Stimulated activated CD4-positive, alpha-beta T cell treated with anti-CD3 and anti-CD28 coated beads, TNF-alpha, amount 100 ng/mL, for 24 hours (primary cell): ENCODE measurements around the gene HENMT1.

Source experiments
- DNase-seq, 3 experiments: peaks; one replicate each; pipeline ENCODE4 v3.0.0-alpha.2; 2020; ENCODE audit warnings: low read depth in 3 of 3

HENMT1 gene

DNA sequence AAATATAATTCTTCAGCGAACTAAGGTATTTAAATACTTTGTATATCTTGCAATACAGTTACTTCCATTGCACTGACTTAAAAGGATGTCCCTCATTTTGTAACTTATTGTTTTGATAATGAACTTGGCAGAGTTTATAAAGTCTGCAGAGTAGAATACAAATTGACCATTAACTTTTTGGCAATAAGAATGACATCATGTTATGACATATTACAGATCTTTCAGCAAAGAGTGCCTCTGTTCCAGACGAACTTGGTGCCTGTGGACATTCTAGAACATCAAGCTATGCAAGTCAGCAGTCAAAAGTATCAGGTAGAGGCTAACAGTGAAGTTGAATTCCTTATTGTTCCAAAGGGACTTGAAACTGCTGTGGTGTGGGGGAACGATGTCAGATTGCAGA, 32.9 kb downstream of the HENMT1 start:
- DNase-seq, result no peak

GRCh38 chr1:108627256-108627655, 33.6 kb downstream of the HENMT1 start:
- no peak for DNase-seq

GRCh38 chr1:108624069-108624468, 36.8 kb downstream of the HENMT1 start:
- no peak for DNase-seq

DNA sequence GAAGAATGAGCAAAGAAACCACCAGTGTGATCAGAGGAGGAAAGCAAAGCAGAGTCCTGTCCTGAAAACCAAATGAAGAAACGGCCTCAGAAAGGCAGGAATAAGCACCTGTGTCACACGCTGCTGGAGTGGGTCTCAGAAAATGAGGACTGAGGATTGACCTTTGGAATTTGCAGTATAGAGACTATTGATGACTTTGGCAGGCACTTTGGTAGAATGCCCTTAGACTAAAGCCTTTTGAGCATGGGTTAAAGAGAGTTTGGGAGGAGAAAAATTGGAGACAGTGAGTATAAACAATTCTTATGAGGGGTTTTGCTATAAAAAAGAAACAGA, 43.2 kb downstream of the HENMT1 start:
- DNase-seq, result no peak

- DNase-seq, result no peak
Observed at GRCh38 chr1:108617008-108617723, 43.7 kb downstream of the HENMT1 start.

DNA sequence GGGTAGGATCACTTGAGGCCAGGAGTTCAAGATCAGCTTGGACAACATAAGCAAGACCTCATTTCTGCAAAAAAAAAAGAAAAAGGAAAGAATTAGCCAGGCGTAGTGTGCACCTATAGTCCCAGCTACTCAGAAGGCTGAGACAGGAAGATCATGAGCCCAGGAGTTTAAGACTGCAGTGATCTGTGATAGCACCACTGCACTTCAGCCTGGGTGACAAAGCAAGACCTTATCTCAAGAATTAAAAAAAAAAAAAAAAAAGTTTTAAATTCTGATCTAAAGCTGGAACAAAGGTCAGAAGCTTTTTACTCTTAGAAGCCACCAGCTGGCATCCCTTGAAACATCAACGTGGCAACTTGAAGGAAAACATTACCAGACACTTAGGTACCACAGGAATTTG, 45.3 kb downstream of the HENMT1 start:
- no peak for DNase-seq

GRCh38 chr1:108612496-108612895, 48.4 kb downstream of the HENMT1 start:
- no peak for DNase-seq

GRCh38 chr1:108611984-108612383, 48.9 kb downstream of the HENMT1 start:
- no peak for DNase-seq

GRCh38 chr1:108610073-108610472, 50.8 kb downstream of the HENMT1 start:
- no peak for DNase-seq

DNA sequence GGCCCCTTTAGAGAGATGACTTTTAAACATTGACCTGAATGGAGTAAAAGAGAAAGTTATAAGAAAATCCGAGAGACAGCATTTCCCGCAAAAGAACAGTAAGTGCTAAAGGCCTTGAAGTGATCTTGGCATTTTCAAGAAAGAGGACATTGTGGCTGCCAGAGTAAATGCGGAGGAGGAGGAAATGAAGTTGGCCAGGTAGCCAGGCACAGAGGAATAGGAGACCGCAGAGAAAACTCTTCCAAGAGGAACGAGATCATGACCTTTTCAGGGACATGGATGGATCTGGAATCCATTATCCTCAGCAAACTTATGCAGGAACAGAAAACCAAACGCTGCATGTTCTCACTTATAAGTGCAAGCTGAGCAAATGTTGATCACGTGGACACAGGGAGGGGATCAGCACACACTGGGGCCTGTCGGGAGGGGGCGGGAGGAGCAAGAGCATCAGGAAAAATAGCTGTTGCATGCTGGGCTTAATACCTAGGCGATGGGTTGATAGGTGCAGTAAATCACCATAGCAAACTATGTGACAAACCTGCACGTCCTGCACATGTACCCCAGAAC, 51.3 kb downstream of the HENMT1 start:
- DNase-seq, result no peak

DNA sequence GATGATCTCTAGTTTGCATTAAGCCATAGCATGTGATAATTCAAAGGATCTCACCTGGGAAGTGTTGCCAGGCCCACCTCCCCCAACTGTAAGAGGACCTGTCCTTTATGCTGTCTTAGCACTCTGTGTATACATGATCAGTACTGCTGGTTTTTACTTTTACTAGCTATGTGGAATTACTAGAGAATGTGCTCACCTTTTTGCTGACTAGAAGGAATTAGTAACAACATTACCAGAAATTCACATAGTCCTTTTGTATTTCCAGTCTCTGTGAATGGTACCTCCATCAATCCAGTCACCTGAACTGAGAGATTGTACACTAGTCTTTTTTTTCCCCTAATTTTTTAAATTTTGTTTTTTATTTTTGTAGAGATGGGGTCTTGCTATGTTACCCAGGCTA, 54.4 kb downstream of the HENMT1 start:
- no peak for DNase-seq

DNA sequence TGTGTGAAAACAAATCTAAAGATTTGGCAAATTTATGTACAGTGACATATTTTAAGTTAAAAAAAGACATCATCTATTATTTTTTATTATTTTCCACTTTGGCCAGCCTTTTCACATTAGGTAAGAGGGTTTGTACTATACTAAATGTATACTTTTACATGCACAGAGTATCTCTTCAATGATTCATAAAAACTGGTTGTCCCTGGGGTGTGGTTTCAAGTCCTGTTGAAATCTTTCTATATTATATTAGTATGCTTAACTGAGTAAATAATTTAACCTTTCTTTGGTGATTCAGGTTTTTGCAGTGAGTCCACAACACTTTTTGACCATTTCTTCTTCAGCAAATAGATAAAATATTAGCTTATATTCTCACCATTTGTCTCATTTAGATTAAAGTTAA, 55.3 kb downstream of the HENMT1 start:
- no peak for DNase-seq

DNA sequence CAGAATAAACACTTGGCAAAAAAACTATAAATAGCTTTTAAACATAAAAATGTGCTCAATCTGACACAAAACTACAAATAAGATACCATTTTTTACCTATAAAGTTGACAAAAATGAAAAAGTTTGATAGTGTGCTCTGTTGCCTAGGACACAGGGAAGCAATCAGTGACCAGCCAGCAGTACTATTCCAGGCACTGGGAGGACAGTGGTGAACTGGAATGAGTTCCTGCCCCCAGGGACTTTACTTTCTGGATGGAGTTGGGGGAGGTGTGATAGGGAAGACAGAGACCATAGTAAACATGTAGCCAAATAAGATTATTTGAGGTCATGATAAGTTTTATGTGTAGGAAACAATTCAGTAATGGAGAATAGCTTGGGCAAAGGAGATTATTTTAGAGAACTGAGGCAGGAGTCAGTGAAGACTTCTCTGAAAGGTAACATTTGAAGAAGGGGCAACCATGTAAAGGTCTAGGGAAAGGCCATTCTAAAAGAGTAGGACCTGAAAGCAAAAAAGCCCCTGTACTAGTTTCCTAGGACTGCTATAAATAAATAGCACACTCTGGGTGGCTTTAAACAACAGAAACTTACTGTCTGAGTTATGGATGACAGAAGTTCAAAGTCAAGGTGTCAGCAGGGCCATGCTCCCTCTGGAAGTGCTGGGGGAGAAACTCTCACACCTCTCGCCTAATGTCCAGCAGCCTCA, 59.0 kb downstream of the HENMT1 start:
- DNase-seq, result no peak

GRCh38 chr1:108600504-108600903, 60.4 kb downstream of the HENMT1 start:
- DNase-seq, result no peak

GRCh38 chr1:108598340-108598739, 62.6 kb downstream of the HENMT1 start:
- DNase-seq, result no peak
